GM23338 (cell line): ENCODE results near the gene XPR1. TPM values are rescaled to one million over a fixed set of nuclear protein-coding genes. Genes with fewer than 3 reads are reported as not detected.

Experiments used
- ATAC-seq: fragments of 200-7000 bp; cut with Tn5 transposase; 3 replicates; pipeline ENCODE4 v1.9.1; 2020
- DNase-seq: peaks from one replicate; pipeline ENCODE4 v3.0.0-alpha.2; 2015; ENCODE audit warnings: low spot score
- H2AFZ ChIP-seq: fragments of 200-600 bp; sonication (generic); 2 replicates; pipeline ENCODE4 v1.8.0; 2016; ENCODE audit warnings: antibody characterized with exemption, mild to moderate bottlenecking, moderate library complexity
- H3F3A ChIP-seq: fragments of 200-600 bp; sonication (generic); replicated peaks from 2 replicates; pipeline ENCODE4 v1.8.0; 2017; ENCODE audit warnings: antibody characterized with exemption, mixed run types, low read depth
- H3K27ac ChIP-seq: fragments of 200-600 bp; sonication (generic); 2 replicates; pipeline ENCODE4 v1.6.1; 2016; ENCODE audit warnings: low read depth
- H3K27me3 ChIP-seq: fragments of 200-600 bp; sonication (generic); 2 replicates; pipeline ENCODE4 v1.8.0; 2016; ENCODE audit warnings: mild to moderate bottlenecking, mixed run types, moderate library complexity; ENCODE audit not compliant: insufficient read depth
- H3K36me3 ChIP-seq: fragments of 200-600 bp; sonication (generic); 2 replicates; pipeline ENCODE4 v1.8.0; 2016; ENCODE audit warnings: mild to moderate bottlenecking; ENCODE audit not compliant: insufficient read depth
- H3K4me1 ChIP-seq: fragments of 200-600 bp; sonication (generic); 2 replicates; pipeline ENCODE4 v1.8.0; 2016; ENCODE audit warnings: mild to moderate bottlenecking, moderate library complexity; ENCODE audit not compliant: insufficient read depth
- H3K4me2 ChIP-seq: fragments of 200-600 bp; sonication (generic); 2 replicates; pipeline ENCODE4 v1.7.1; 2017; ENCODE audit warnings: mixed run types
- H3K4me3 ChIP-seq: fragments of 200-600 bp; sonication (generic); 2 replicates; pipeline ENCODE4 v1.6.1; 2016; ENCODE audit warnings: mixed run types
- H3K79me2 ChIP-seq: fragments of 200-600 bp; sonication (generic); replicated peaks from 2 replicates; pipeline ENCODE4 v1.8.0; 2017; ENCODE audit warnings: mild to moderate bottlenecking; ENCODE audit not compliant: insufficient read depth
- H3K9me2 ChIP-seq: fragments of 200-600 bp; sonication (generic); 2 replicates; pipeline ENCODE4 v1.8.0; 2017; ENCODE audit not compliant: insufficient read depth
- H4K20me1 ChIP-seq: fragments of 200-600 bp; sonication (generic); replicated peaks from 2 replicates; pipeline ENCODE4 v1.8.0; 2017; ENCODE audit warnings: mild to moderate bottlenecking; ENCODE audit not compliant: insufficient read depth
- H3K27ac Mint-ChIP-seq: 2 replicates; pipeline ENCODE4 v1.8.0; 2020; ENCODE audit warnings: inconsistent platforms, mild to moderate bottlenecking, moderate library complexity, mixed read lengths
- H3K27me3 Mint-ChIP-seq: 3 replicates; pipeline ENCODE4 v1.8.0; 2022; ENCODE audit warnings: low read depth, mild to moderate bottlenecking, moderate library complexity, mixed read lengths, inconsistent platforms; ENCODE audit not compliant: insufficient read depth, poor library complexity
- H3K36me3 Mint-ChIP-seq: 3 replicates; pipeline ENCODE4 v1.8.0; 2021; ENCODE audit warnings: low read depth, mild to moderate bottlenecking, inconsistent platforms, moderate library complexity, mixed read lengths
- H3K4me1 Mint-ChIP-seq: 3 replicates; pipeline ENCODE4 v1.8.0; 2020; ENCODE audit warnings: mild to moderate bottlenecking, inconsistent platforms, mixed read lengths
- H3K4me3 Mint-ChIP-seq: 3 replicates; pipeline ENCODE4 v1.8.0; 2021; ENCODE audit warnings: moderate library complexity, mild to moderate bottlenecking, inconsistent platforms, mixed read lengths
- H3K9me3 Mint-ChIP-seq: 3 replicates; pipeline ENCODE4 v1.8.0; 2020; ENCODE audit warnings: moderate library complexity, mild to moderate bottlenecking, inconsistent platforms, mixed read lengths
- CREB1 ChIP-seq: fragments of 250-450 bp; sonication (Bioruptor Pico); IDR thresholded peaks from 2 replicates; pipeline ENCODE4 v1.5.0; 2020; ENCODE audit warnings: low read depth, mild to moderate bottlenecking, moderate library complexity
- EZH2 ChIP-seq: fragments of 200-600 bp; sonication (generic); IDR thresholded peaks from one replicate; pipeline ENCODE4 v1.8.0; 2017; ENCODE audit warnings: antibody characterized with exemption, mild to moderate bottlenecking, low read depth; ENCODE audit not compliant: unreplicated experiment
- EZH2phosphoT487 ChIP-seq: fragments of 200-600 bp; sonication (generic); IDR thresholded peaks from one replicate; pipeline ENCODE4 v1.8.1; 2018; ENCODE audit warnings: antibody characterized with exemption; ENCODE audit not compliant: unreplicated experiment
- JUNB ChIP-seq: IDR thresholded peaks from one replicate; pipeline ENCODE4 v1.6.1; 2016; ENCODE audit warnings: antibody characterized with exemption; ENCODE audit not compliant: unreplicated experiment
- NANOG ChIP-seq: IDR thresholded peaks from 2 replicates; pipeline ENCODE4 v1.6.1; 2016; ENCODE audit warnings: antibody characterized with exemption, borderline replicate concordance
- POLR2AphosphoS5 ChIP-seq: IDR thresholded peaks from 2 replicates; pipeline ENCODE4 v1.6.1; 2016; ENCODE audit warnings: antibody characterized with exemption, low read depth
- STAT1 ChIP-seq: IDR thresholded peaks from one replicate; pipeline ENCODE4 v1.6.1; 2016; ENCODE audit warnings: antibody characterized with exemption; ENCODE audit not compliant: unreplicated experiment
- ZNF114 ChIP-seq: fragments of 250-450 bp; sonication (Bioruptor Pico); IDR thresholded peaks from 2 replicates; pipeline ENCODE4 v1.5.0; 2020; ENCODE audit warnings: mild to moderate bottlenecking, moderate library complexity
- ZNF331 ChIP-seq: fragments of 250-450 bp; sonication (Bioruptor Pico); IDR thresholded peaks from 2 replicates; pipeline ENCODE4 v1.5.0; 2020; ENCODE audit warnings: low read depth, mild to moderate bottlenecking, moderate library complexity
- polyA plus RNA-seq: library from polyadenylated mRNA; unstranded; fragments of >200 nt; fragmentation: Nextera tagmentation; extraction: Ambion mirVana; gene quantifications from 2 replicates; pipeline ENCODE4 v1.2.1, GENCODE V29; 2016
- total RNA-seq: library from RNA; depleted of rRNA; stranded (reverse); fragments of >200 nt; shearing (Covaris generic); gene quantifications from 2 replicates; pipeline ENCODE4 v1.2.3, GENCODE V29; 2014
- TF ChIP-seq, protein P1 (sequence below): IDR thresholded peaks from one replicate; pipeline ENCODE4 v1.6.1; 2018; ENCODE audit warnings: antibody characterized with exemption; ENCODE audit not compliant: unreplicated experiment
- TF ChIP-seq, protein P2 (sequence below): fragments of 250-450 bp; sonication (Bioruptor Pico); IDR thresholded peaks from 2 replicates; pipeline ENCODE4 v1.5.0; 2020; ENCODE audit warnings: mild to moderate bottlenecking, moderate library complexity
- TF ChIP-seq, protein P3 (sequence below): IDR thresholded peaks from 2 replicates; pipeline ENCODE4 v1.6.1; 2016; ENCODE audit warnings: antibody characterized with exemption
- TF ChIP-seq, protein P4 (sequence below), 2 experiments: fragments of 200-600 bp in 1 of 2; sonication (generic) in 1 of 2; conservative IDR thresholded peaks; 2 replicates each; pipeline versions ENCODE4 v1.5.1 to v1.6.1; 2016 to 2017; ENCODE audit warnings: antibody characterized with exemption in 2 of 2, low read depth in 2 of 2, mild to moderate bottlenecking in 2 of 2, moderate library complexity in 1 of 2

Gene XPR1
- total and polyA plus RNA-seq, 2 experiments from 2014 or later, result 9.3 to 38.1 TPM

DNA sequence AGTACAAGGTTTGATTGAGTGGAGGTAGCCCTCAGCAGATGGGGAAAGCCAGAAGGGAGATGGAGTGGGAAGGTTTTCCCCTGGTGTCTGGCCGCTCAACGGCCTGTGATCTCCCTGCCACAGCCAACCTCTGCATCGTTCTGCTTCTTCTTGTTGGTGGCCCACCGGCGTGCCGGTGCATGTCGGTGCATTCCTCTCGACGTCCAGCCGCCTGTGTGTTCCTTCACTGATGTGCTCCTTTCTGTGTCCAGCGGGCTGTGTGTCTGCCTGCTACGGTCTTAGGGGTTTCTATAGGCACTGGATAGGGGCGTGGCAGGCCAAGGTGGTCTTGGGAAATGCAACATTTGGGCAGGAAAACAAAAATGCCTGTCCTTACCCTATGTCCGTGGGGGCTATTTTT, 101.0 kb downstream of the XPR1 start:
- no peaks in the 10 kb centered on the region for H3F3A ChIP-seq
- H3K4me2 ChIP-seq, result no peak overlapping the region
- no peak overlapping the region for H2AFZ ChIP-seq
- Mint-ChIP-seq H3K36me3 (peaks cover 50% of the 10 kb centered on the region), H3K4me3 (no peak overlapping the region), H3K27me3 (no peaks in the 10 kb centered on the region), H3K9me3 (peaks cover 57% of the 10 kb centered on the region), H3K4me1 (peaks cover 4% of the 10 kb centered on the region; the same call in 2 of the 3 replicates), H3K27ac (no peak overlapping the region)
- H3K4me3 ChIP-seq, result no peak overlapping the region
- no peaks in the 10 kb centered on the region for H4K20me1 ChIP-seq
- no peaks in the 10 kb centered on the region for H3K27me3 ChIP-seq
- H3K36me3 ChIP-seq, result peaks cover 10% of the 10 kb centered on the region; the same call in 1 of the 2 replicates
- peaks cover 44% of the 10 kb centered on the region for H3K79me2 ChIP-seq
- no peak for ATAC-seq
- no peak overlapping the region for H3K27ac ChIP-seq
- H3K4me1 ChIP-seq, result peaks cover 4% of the 10 kb centered on the region; the same call in 1 of the 2 replicates
- TF ChIP-seq, protein P1, sequence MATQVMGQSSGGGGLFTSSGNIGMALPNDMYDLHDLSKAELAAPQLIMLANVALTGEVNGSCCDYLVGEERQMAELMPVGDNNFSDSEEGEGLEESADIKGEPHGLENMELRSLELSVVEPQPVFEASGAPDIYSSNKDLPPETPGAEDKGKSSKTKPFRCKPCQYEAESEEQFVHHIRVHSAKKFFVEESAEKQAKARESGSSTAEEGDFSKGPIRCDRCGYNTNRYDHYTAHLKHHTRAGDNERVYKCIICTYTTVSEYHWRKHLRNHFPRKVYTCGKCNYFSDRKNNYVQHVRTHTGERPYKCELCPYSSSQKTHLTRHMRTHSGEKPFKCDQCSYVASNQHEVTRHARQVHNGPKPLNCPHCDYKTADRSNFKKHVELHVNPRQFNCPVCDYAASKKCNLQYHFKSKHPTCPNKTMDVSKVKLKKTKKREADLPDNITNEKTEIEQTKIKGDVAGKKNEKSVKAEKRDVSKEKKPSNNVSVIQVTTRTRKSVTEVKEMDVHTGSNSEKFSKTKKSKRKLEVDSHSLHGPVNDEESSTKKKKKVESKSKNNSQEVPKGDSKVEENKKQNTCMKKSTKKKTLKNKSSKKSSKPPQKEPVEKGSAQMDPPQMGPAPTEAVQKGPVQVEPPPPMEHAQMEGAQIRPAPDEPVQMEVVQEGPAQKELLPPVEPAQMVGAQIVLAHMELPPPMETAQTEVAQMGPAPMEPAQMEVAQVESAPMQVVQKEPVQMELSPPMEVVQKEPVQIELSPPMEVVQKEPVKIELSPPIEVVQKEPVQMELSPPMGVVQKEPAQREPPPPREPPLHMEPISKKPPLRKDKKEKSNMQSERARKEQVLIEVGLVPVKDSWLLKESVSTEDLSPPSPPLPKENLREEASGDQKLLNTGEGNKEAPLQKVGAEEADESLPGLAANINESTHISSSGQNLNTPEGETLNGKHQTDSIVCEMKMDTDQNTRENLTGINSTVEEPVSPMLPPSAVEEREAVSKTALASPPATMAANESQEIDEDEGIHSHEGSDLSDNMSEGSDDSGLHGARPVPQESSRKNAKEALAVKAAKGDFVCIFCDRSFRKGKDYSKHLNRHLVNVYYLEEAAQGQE, result no peak
- TF ChIP-seq STAT1 (no peak), EZH2 (no peak), ZNF331 (no peak), JUNB (no peak), POLR2AphosphoS5 (no peak), CREB1 (no peak), ZNF114 (CRISPR knock-in tag) (no peak), EZH2phosphoT487 (no peak), NANOG (no peak)
- TF ChIP-seq, protein P2, sequence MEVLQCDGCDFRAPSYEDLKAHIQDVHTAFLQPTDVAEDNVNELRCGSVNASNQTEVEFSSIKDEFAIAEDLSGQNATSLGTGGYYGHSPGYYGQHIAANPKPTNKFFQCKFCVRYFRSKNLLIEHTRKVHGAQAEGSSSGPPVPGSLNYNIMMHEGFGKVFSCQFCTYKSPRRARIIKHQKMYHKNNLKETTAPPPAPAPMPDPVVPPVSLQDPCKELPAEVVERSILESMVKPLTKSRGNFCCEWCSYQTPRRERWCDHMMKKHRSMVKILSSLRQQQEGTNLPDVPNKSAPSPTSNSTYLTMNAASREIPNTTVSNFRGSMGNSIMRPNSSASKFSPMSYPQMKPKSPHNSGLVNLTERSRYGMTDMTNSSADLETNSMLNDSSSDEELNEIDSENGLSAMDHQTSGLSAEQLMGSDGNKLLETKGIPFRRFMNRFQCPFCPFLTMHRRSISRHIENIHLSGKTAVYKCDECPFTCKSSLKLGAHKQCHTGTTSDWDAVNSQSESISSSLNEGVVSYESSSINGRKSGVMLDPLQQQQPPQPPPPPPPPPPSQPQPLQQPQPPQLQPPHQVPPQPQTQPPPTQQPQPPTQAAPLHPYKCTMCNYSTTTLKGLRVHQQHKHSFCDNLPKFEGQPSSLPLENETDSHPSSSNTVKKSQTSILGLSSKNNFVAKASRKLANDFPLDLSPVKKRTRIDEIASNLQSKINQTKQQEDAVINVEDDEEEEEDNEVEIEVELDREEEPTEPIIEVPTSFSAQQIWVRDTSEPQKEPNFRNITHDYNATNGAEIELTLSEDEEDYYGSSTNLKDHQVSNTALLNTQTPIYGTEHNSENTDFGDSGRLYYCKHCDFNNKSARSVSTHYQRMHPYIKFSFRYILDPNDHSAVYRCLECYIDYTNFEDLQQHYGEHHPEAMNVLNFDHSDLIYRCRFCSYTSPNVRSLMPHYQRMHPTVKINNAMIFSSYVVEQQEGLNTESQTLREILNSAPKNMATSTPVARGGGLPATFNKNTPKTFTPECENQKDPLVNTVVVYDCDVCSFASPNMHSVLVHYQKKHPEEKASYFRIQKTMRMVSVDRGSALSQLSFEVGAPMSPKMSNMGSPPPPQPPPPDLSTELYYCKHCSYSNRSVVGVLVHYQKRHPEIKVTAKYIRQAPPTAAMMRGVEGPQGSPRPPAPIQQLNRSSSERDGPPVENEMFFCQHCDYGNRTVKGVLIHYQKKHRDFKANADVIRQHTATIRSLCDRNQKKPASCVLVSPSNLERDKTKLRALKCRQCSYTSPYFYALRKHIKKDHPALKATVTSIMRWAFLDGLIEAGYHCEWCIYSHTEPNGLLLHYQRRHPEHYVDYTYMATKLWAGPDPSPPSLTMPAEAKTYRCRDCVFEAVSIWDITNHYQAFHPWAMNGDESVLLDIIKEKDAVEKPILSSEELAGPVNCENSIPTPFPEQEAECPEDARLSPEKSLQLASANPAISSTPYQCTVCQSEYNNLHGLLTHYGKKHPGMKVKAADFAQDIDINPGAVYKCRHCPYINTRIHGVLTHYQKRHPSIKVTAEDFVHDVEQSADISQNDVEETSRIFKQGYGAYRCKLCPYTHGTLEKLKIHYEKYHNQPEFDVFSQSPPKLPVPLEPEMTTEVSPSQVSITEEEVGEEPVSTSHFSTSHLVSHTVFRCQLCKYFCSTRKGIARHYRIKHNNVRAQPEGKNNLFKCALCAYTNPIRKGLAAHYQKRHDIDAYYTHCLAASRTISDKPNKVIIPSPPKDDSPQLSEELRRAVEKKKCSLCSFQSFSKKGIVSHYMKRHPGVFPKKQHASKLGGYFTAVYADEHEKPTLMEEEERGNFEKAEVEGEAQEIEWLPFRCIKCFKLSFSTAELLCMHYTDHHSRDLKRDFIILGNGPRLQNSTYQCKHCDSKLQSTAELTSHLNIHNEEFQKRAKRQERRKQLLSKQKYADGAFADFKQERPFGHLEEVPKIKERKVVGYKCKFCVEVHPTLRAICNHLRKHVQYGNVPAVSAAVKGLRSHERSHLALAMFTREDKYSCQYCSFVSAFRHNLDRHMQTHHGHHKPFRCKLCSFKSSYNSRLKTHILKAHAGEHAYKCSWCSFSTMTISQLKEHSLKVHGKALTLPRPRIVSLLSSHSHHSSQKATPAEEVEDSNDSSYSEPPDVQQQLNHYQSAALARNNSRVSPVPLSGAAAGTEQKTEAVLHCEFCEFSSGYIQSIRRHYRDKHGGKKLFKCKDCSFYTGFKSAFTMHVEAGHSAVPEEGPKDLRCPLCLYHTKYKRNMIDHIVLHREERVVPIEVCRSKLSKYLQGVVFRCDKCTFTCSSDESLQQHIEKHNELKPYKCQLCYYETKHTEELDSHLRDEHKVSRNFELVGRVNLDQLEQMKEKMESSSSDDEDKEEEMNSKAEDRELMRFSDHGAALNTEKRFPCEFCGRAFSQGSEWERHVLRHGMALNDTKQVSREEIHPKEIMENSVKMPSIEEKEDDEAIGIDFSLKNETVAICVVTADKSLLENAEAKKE (CRISPR knock-in tag), result no peak
- TF ChIP-seq, protein P3, sequence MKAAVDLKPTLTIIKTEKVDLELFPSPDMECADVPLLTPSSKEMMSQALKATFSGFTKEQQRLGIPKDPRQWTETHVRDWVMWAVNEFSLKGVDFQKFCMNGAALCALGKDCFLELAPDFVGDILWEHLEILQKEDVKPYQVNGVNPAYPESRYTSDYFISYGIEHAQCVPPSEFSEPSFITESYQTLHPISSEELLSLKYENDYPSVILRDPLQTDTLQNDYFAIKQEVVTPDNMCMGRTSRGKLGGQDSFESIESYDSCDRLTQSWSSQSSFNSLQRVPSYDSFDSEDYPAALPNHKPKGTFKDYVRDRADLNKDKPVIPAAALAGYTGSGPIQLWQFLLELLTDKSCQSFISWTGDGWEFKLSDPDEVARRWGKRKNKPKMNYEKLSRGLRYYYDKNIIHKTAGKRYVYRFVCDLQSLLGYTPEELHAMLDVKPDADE, result no peak
- TF ChIP-seq, protein P4, sequence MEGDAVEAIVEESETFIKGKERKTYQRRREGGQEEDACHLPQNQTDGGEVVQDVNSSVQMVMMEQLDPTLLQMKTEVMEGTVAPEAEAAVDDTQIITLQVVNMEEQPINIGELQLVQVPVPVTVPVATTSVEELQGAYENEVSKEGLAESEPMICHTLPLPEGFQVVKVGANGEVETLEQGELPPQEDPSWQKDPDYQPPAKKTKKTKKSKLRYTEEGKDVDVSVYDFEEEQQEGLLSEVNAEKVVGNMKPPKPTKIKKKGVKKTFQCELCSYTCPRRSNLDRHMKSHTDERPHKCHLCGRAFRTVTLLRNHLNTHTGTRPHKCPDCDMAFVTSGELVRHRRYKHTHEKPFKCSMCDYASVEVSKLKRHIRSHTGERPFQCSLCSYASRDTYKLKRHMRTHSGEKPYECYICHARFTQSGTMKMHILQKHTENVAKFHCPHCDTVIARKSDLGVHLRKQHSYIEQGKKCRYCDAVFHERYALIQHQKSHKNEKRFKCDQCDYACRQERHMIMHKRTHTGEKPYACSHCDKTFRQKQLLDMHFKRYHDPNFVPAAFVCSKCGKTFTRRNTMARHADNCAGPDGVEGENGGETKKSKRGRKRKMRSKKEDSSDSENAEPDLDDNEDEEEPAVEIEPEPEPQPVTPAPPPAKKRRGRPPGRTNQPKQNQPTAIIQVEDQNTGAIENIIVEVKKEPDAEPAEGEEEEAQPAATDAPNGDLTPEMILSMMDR (conservative IDR thresholded peaks at IDR 0.05; ENCODE audit: low read depth in 2 of 2), result no peak
- no peaks in the 10 kb centered on the region; the same call in 1 of the 2 replicates for H3K9me2 ChIP-seq
- no peak for DNase-seq
